Neuron (in vitro differentiated cells): ENCODE measurements around the gene FGFBP2.

ENCODE experiments used
- H2AFZ ChIP-seq: one replicate; pipeline ENCODE4 v1.6.1; 2013; ENCODE audit warnings: low read depth, mild to moderate bottlenecking, inconsistent platforms, low read length, moderate library complexity
- H3K27me3 ChIP-seq: one replicate; pipeline ENCODE4 v1.6.1; 2013; ENCODE audit warnings: low read length; ENCODE audit not compliant: insufficient read depth
- H3K36me3 ChIP-seq: one replicate; pipeline ENCODE4 v1.6.1; 2013; ENCODE audit warnings: low read length; ENCODE audit not compliant: insufficient read depth
- H3K4me1 ChIP-seq: one replicate; pipeline ENCODE4 v1.6.1; 2013; ENCODE audit warnings: low read length; ENCODE audit not compliant: insufficient read depth
- H3K4me3 ChIP-seq: 2 replicates; pipeline ENCODE4 v1.5.1; 2013; ENCODE audit warnings: mild to moderate bottlenecking, low read length, moderate library complexity
- H3K9me3 ChIP-seq: one replicate; pipeline ENCODE4 v1.6.1; 2013; ENCODE audit warnings: low read length

Gene FGFBP2

DNA sequence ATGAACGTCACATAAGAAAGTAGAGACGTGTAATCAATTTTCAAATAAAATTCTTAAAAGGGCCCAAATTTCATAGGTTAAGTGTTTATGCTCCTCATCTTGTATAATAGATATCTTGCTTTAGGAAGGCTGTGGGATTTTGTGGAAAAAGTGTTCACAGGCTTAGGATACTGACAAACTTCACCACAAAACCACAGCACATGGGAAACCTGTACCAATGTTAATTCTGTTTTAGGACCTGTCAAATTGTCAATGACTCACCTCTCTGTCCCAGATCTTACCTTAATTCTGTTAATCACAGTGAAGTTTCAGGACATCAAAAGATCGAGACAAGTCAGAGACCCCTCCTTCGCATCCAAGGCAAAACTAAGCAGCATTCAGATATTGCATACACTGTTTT, 48.7 kb downstream of the FGFBP2 start:
- H3K4me1 ChIP-seq = no peaks in the 10 kb centered on the region
- no peak overlapping the region for H2AFZ ChIP-seq
- peaks cover 3% of the 10 kb centered on the region for H3K27me3 ChIP-seq
- no peaks in the 10 kb centered on the region for H3K36me3 ChIP-seq
- H3K9me3 ChIP-seq = no peaks in the 10 kb centered on the region
- H3K4me3 ChIP-seq = no peak overlapping the region

DNA sequence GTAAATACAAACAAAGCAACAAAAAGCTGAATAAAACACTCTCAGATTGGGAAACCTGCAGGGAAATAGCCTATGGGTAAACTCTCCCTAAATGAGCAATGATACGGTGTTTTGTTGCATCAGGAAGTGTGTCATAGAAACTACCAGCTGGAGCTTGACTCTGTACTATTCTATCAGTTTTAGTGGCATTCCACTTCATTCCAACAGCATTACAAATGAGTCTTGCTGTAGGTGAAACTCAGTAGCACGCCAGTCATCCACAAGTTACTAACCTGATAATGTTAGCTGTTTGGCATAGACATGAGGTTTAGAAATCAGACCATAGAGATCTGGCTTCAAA, 49.4 kb downstream of the FGFBP2 start:
- Histone ChIP-seq H3K36me3 (no peaks in the 10 kb centered on the region), H2AFZ (no peak overlapping the region), H3K4me1 (no peaks in the 10 kb centered on the region), H3K9me3 (no peaks in the 10 kb centered on the region), H3K4me3 (no peak overlapping the region), H3K27me3 (peaks cover 3% of the 10 kb centered on the region)

DNA sequence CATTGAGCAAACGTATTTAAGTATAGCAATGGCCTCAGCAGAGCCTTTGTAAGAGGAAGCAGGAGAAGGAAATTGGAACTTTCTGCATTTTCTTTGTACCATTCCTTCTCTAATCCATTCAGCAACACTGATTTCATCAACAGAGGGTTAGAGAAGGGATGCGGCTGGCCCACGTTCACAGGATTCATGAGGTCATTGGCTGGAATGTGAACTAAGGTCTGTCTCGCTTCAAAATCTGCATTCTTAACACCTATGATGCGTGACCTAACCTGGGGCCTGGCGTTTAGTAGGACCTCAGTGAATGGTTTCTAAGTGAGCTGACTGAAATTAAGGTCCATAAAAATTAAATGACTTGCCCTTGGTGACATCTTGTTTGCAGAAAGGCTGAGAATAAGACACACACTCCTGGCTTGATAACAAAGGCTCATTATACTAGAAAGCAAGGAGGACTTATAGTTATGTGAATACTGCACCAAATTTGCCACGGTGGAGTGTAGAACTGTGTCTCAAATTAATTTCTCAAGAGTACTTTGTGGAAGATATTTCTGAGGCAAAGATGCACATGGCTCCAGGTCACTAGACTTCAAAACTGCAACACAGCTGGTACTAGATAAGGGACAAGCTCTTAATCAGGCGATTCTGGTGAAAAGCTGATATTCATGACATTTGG, 49.9 kb downstream of the FGFBP2 start:
- Histone ChIP-seq H3K4me1 (no peaks in the 10 kb centered on the region), H3K27me3 (peaks cover 3% of the 10 kb centered on the region), H3K4me3 (no peak overlapping the region), H2AFZ (no peak overlapping the region), H3K9me3 (no peaks in the 10 kb centered on the region), H3K36me3 (no peaks in the 10 kb centered on the region)

DNA sequence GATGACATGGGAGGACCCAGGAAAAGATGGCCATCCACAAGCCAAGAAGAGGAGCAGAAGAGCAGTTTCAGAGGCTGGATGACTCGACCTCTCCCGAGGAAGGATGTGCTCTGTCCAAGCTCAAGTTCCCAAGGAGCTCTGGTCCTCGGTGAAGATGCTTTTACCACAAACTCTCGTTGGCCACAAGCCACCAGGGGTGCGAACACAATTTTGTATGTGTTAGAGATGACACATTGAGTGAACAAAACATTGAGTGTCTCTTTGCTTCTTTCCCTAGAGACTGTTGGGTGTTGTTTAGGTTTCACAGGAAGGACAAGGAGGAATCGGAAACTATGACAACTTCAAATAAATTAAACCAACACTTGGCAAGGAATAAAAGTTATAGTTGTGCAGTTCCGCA, 50.7 kb downstream of the FGFBP2 start:
- H3K36me3 ChIP-seq = no peaks in the 10 kb centered on the region
- peaks cover 3% of the 10 kb centered on the region for H3K27me3 ChIP-seq
- no peaks in the 10 kb centered on the region for H3K4me1 ChIP-seq
- H3K4me3 ChIP-seq = no peak overlapping the region
- no peaks in the 10 kb centered on the region for H3K9me3 ChIP-seq
- no peak overlapping the region for H2AFZ ChIP-seq
